Measurements from ENCODE around the gene OPHN1.

Gene OPHN1

DNA sequence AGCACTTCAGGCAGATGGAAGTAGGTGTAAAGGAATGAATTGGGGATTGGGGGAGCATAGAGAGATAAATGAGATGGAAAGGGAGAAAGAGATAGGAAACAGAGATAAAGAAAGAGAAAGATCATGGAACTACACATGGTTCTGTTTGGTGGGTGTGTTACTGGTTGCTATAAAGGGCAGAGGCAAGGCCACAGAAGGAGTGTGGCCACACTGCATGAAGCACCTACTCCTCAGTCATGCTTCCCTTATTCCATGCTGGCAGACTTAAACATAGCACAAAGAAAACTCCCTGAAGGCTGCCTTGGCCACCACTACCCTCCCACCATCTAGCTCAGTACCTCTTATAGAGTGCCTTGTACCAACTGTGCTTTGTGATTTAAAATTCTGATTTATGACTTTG is 56.9 kb downstream of the OPHN1 start:
- no peak for TF ChIP-seq CTCF (IDR thresholded peaks at IDR 0.05; ENCODE audit: control insufficient read depth, insufficient read depth, low read depth, low read length, missing control alignments)
- no peak for DNase-seq (ENCODE audit: low read depth)
- no peak overlapping the region for H3K4me3 ChIP-seq (ENCODE audit: control insufficient read depth, low read depth, low read length)

DNA sequence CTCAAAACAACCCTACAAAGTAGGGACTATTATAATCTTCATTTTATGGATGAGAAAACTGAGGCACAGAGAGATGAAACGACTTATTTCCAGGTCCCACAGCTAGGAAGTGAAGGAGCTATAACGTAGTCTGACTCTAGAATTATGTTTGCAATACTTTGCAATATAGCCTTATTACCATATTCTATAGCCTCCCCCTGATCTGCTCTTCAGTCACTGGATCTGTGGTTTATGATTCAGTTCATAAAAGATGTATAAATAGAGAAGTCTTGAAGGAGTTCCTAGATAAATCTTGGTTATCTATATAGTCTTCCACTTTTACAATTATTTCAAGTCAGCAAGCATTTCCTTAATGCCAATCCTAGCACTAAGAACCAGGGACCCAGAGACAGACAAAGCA is 57.5 kb downstream of the OPHN1 start:
- DNase-seq (ENCODE audit: low read depth) = no peak
- TF ChIP-seq CTCF (IDR thresholded peaks at IDR 0.05; ENCODE audit: control insufficient read depth, insufficient read depth, low read depth, low read length, missing control alignments) = no peak

DNA sequence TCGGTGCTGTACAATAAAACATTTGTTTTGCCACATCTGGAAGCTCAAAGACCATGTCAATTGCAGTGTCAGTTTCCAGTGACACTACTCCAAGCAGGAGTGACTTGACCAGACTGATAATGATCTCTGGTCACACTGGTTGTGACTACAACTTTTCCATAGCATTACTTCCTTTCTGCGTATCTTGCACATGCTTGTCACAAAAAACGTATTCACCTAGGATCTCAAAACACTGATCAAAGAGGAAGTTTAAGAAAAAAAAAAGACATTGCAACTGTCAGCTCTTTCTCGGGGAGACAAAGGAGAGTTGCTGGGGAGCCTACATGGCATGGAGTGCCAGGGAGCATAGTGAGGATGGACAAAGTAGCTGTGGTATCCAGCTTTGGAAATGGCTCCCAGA is 60.6 kb downstream of the OPHN1 start:
- DNase-seq (ENCODE audit: low read depth) = no peak
- TF ChIP-seq CTCF (IDR thresholded peaks at IDR 0.05; ENCODE audit: control insufficient read depth, insufficient read depth, low read depth, low read length, missing control alignments) = no peak
- H3K4me3 ChIP-seq (ENCODE audit: control insufficient read depth, low read depth, low read length) = no peak overlapping the region

More for the DNA sequence above, 57.5 kb downstream of the OPHN1 start:
- no peak overlapping the region for H3K4me3 ChIP-seq (ENCODE audit: control insufficient read depth, low read depth, low read length)

- TF ChIP-seq CTCF (IDR thresholded peaks at IDR 0.05; ENCODE audit: control insufficient read depth, insufficient read depth, low read depth, low read length, missing control alignments) = no peak
- DNase-seq (ENCODE audit: low read depth) = no peak
- H3K4me3 ChIP-seq (ENCODE audit: control insufficient read depth, low read depth, low read length) = no peak overlapping the region
These were observed 63.7 kb downstream of the OPHN1 start for GRCh38 chrX:68369559-68369958.

DNA sequence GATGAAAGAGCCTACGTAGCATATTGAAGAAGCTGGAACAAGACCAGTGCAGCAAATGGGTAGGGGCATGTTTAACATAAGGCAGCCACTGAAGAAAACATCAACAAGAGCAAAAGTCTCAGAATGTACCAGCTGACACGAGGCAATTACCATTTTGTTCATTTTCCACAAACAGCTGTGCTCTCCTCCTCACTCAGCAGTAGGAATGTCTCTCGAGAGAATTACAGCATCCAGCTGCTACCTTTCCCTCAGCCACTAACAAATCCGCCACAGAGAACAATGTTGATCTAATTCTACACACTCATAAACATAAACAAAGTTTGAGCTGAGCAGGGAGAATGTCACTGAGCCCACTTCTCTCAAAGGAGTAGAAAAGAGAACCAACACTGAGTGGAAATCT is 68.0 kb downstream of the OPHN1 start:
- no peak for DNase-seq (ENCODE audit: low read depth)
- TF ChIP-seq CTCF (IDR thresholded peaks at IDR 0.05; ENCODE audit: control insufficient read depth, insufficient read depth, low read depth, low read length, missing control alignments) = no peak
- no peak overlapping the region for H3K4me3 ChIP-seq (ENCODE audit: control insufficient read depth, low read depth, low read length)

DNA sequence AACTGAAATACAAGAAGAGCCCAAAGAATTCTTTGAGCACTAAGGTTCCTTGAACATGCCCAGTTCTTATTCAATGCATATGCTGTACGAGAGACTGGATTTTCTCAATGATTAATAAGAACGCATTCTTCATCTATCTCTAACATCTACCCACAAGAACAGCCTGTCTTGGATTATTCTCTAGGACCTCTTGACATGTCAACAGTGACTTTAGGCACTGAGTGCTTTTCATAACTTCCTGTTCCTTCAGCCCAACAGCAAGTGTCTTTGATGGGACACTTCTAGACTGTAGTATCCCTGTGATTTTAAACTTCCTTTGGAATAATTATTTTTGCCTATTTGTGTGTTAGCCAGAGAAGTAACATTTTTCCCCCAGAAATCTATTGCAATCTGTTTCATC is 69.3 kb downstream of the OPHN1 start:
- no peak for DNase-seq (ENCODE audit: low read depth)
- TF ChIP-seq CTCF (IDR thresholded peaks at IDR 0.05; ENCODE audit: control insufficient read depth, insufficient read depth, low read depth, low read length, missing control alignments) = no peak

DNA sequence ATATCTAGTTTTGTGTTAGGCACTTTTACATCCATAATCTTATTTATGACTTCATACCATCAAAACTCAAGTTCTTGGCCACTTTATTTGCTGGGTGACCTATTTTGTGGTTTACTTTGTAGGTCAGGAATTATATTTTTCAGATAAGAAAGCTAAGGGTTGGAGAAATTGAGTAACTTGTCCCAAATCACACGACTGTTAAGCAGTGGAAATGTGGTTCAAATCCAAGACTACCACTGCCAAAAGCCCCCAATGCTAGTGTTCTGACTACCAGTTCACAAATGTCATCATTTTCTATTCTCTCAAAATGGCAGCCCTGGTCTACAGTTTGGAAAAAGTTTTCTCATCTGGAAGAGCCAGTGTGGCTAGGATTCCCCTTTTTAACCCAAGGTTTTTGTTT is 74.6 kb downstream of the OPHN1 start:
- DNase-seq (ENCODE audit: low read depth) = no peak
- no peak overlapping the region for H3K4me3 ChIP-seq (ENCODE audit: control insufficient read depth, low read depth, low read length)
- TF ChIP-seq CTCF (IDR thresholded peaks at IDR 0.05; ENCODE audit: control insufficient read depth, insufficient read depth, low read depth, low read length, missing control alignments) = no peak

More for the DNA sequence above, 69.3 kb downstream of the OPHN1 start:
- no peak overlapping the region for H3K4me3 ChIP-seq (ENCODE audit: control insufficient read depth, low read depth, low read length)

All from AG09309 (cell line).